GM12878 (cell line): Measurements from ENCODE around the gene XCR1. TPM values are rescaled to one million over a fixed set of nuclear protein-coding genes. Genes with fewer than 3 reads are reported as not detected.

Experiments
- CHD4 ChIP-seq: fragments of 200-600 bp; sonication (generic); IDR thresholded peaks from 2 replicates; pipeline ENCODE4 v1.6.1; 2016; ENCODE audit warnings: mild to moderate bottlenecking
- CREM ChIP-seq: IDR thresholded peaks from 2 replicates; pipeline ENCODE4 v1.6.1; 2014; ENCODE audit warnings: antibody characterized with exemption, low read depth
- DPF2 ChIP-seq: fragments of 450-650 bp; IDR thresholded peaks from 2 replicates; pipeline ENCODE4 v1.6.1; 2017; ENCODE audit warnings: mild to moderate bottlenecking
- EGR1 ChIP-seq, 2 experiments: IDR thresholded peaks; 1 replicate in 1 of 2; 2 replicates in 1 of 2; pipeline ENCODE4 v1.6.1; 2011 to 2012; ENCODE audit warnings: low read depth in 2 of 2, low read length in 2 of 2, borderline replicate concordance in 1 of 2, mild to moderate bottlenecking in 1 of 2, moderate library complexity in 1 of 2
- ESRRA ChIP-seq: IDR thresholded peaks from 2 replicates; pipeline ENCODE4 v1.6.1; 2012; ENCODE audit warnings: mild to moderate bottlenecking, low read length, improper control_type of control experiment
- FOXM1 ChIP-seq: IDR thresholded peaks from 2 replicates; pipeline ENCODE4 v1.6.1; 2012; ENCODE audit warnings: low read depth, mild to moderate bottlenecking, inconsistent platforms, low read length, moderate library complexity
- HDGF ChIP-seq: fragments of 450-650 bp; IDR thresholded peaks from 2 replicates; pipeline ENCODE4 v1.6.1; 2016; ENCODE audit warnings: antibody characterized with exemption
- IKZF1 ChIP-seq: fragments of 450-650 bp; conservative IDR thresholded peaks from 2 replicates; pipeline ENCODE4 v1.6.1; 2017; ENCODE audit warnings: antibody characterized with exemption, mild to moderate bottlenecking
- IKZF2 ChIP-seq, 2 experiments: fragments of 450-650 bp; IDR thresholded peaks; 2 replicates each; pipeline ENCODE4 v1.6.1; 2017; ENCODE audit warnings: mild to moderate bottlenecking in 2 of 2, moderate library complexity in 2 of 2
- KLF5 ChIP-seq: fragments of 450-650 bp; IDR thresholded peaks from 2 replicates; pipeline ENCODE4 v1.6.1; 2014; ENCODE audit warnings: mild to moderate bottlenecking; ENCODE audit not compliant: partially characterized antibody
- MTA3 ChIP-seq: IDR thresholded peaks from 2 replicates; pipeline ENCODE4 v1.6.1; 2012; ENCODE audit warnings: low read length, inconsistent platforms, borderline replicate concordance
- NFIC ChIP-seq: IDR thresholded peaks from 2 replicates; pipeline ENCODE4 v1.6.1; 2012; ENCODE audit warnings: low read depth, mild to moderate bottlenecking, inconsistent platforms, low read length, moderate library complexity
- NFYA ChIP-seq: IDR thresholded peaks from 2 replicates; pipeline ENCODE4 v1.6.1; 2011; ENCODE audit warnings: low read depth, mild to moderate bottlenecking, low read length, improper control_type of control experiment, borderline replicate concordance
- NR2C2 ChIP-seq: IDR thresholded peaks from 2 replicates; pipeline ENCODE4 v1.6.1; 2011; ENCODE audit warnings: borderline replicate concordance, low read depth; ENCODE audit not compliant: control insufficient read depth, insufficient read length
- PAX5 ChIP-seq: IDR thresholded peaks from 2 replicates; pipeline ENCODE4 v1.6.1; 2011; ENCODE audit warnings: low read depth, low read length, borderline replicate concordance
- RUNX3 ChIP-seq: IDR thresholded peaks from 2 replicates; pipeline ENCODE4 v1.6.1; 2012; ENCODE audit warnings: low read length, inconsistent platforms
- SPI1 ChIP-seq: IDR thresholded peaks from 2 replicates; pipeline ENCODE4 v1.6.1; 2011; ENCODE audit warnings: low read depth, mild to moderate bottlenecking, low read length, moderate library complexity, borderline replicate concordance; ENCODE audit not compliant: insufficient read depth
- SRF ChIP-seq, 2 experiments: IDR thresholded peaks; 2 replicates each; pipeline ENCODE4 v1.6.1; 2011; ENCODE audit warnings: low read depth in 2 of 2, low read length in 2 of 2, mild to moderate bottlenecking in 1 of 2, moderate library complexity in 1 of 2
- SUPT20H ChIP-seq: IDR thresholded peaks from 2 replicates; pipeline ENCODE4 v1.6.1; 2011; ENCODE audit warnings: low read depth, mild to moderate bottlenecking, low read length, moderate library complexity, borderline replicate concordance; ENCODE audit not compliant: control insufficient read depth
- TCF12 ChIP-seq: IDR thresholded peaks from 2 replicates; pipeline ENCODE4 v1.6.1; 2011; ENCODE audit warnings: low read depth, mild to moderate bottlenecking, low read length
- WRNIP1 ChIP-seq: IDR thresholded peaks from 2 replicates; pipeline ENCODE4 v1.6.1; 2011; ENCODE audit warnings: low read depth, low read length, improper control_type of control experiment, borderline replicate concordance
- YY1 ChIP-seq: IDR thresholded peaks from 2 replicates; pipeline ENCODE4 v1.6.1; 2011; ENCODE audit warnings: low read depth, mild to moderate bottlenecking, low read length
- polyA plus RNA-seq, 11 experiments: library from polyadenylated mRNA; depleted of rRNA in 4 of 11; unstranded in 6 of 11; stranded (reverse) in 5 of 11; fragments of >200 nt; fragmentation: Nextera tagmentation in 4 of 11; fragmentation: Illumina TruSeq in 1 of 11; extraction: Ambion mirVana in 4 of 11; extraction: Trizol in 1 of 11; gene quantifications; 1 replicate in 1 of 11; 2 replicates in 10 of 11; pipeline versions ENCODE4 v1.2.1 to v1.2.3, GENCODE V29; 2011 to 2016; ENCODE audit warnings: inconsistent platforms in 2 of 11, missing spikeins in 2 of 11, low read depth in 1 of 11
- total RNA-seq, 4 experiments: library from RNA; depleted of rRNA in 3 of 4; stranded (reverse); fragments of >200 nt in 3 of 4; fragmentation: Illumina TruSeq in 1 of 4; extraction: Trizol in 1 of 4; gene quantifications; 2 replicates each; pipeline versions ENCODE4 v1.2.1 to v1.2.3, GENCODE V29; 2013 to 2021
- TF ChIP-seq, protein P1 (sequence below): fragments of 450-650 bp; IDR thresholded peaks from 2 replicates; pipeline ENCODE4 v1.6.1; 2014; ENCODE audit warnings: mild to moderate bottlenecking
- TF ChIP-seq, protein P2 (sequence below): IDR thresholded peaks from 2 replicates; pipeline ENCODE4 v1.6.1; 2011; ENCODE audit warnings: borderline replicate concordance, low read depth, mild to moderate bottlenecking, moderate library complexity, low read length; ENCODE audit not compliant: insufficient read depth, poor library complexity, severe bottlenecking
- TF ChIP-seq, protein P3 (sequence below): fragments of 450-650 bp; IDR thresholded peaks from 2 replicates; pipeline ENCODE4 v1.6.1; 2016; ENCODE audit warnings: mild to moderate bottlenecking, moderate library complexity, borderline replicate concordance

The XCR1 gene
- total and polyA plus RNA-seq, 10 of the 15 experiments (the other 5 are each of a cell fraction or from before 2014, with no cell fraction given), result 0.02 to 0.29 (median 0.13) TPM; not detected in 2

DNA sequence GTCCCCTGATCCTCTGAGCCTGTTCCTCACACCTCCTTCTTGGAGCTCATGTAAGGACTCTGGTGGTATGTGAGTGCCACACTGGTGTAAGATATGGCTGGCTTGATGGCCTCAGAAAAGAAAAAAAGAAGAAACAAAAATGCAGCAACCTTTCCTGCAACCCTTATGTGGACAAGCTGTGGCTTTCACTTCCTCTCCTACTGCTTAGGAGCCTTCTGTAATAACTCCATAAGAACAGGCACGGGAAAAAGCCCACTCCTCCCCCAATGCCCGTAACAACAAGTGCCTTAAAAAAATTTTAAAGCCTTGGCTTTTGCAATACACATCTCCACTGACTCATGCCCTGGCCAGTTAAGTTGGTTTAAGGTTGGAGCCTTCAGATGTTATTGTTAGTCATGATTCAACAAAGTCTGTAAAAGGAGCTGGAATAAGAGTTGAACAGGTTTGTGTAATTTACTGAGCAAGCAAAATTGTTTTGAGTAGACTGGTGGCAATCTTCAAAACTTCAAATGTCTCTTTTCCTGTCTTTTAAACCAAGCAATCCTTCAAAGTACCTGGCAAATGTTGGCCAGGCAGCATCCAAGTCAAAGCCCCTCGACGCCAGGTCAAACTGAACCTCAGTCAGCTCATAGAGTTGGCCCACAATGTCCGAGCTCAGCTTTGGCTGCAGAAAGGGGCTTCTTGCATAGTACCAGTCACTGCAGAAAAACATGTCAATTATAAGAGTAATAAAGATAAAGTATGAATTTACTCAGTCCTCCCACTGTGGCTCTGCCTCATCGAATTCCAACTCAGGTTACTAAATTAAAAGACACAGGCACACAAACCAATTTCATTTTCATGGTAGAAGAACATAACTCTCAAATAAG is 54.5 kb downstream of the XCR1 start (continued):
- TF ChIP-seq IKZF1 (peak; percentile 78), PAX5 (peak; percentile 53; the same call in 1 of the 2 replicates), ESRRA (no peak), SRF (IDR thresholded peaks at IDR 0.05; ENCODE audit: low read depth in 2 of 2, low read length in 2 of 2) (peak; percentile 62 to 83), MTA3 (no peak), EGR1 (IDR thresholded peaks at IDR 0.05; ENCODE audit: borderline replicate concordance in 1 of 2, low read depth in 2 of 2, low read length in 2 of 2) (no peak), RUNX3 (peak; percentile 91), IKZF2 (IDR thresholded peaks at IDR 0.05) (peak; percentile 77 to 83), TCF12 (no peak), YY1 (peak; percentile 13; the same call in 1 of the 2 replicates), HDGF (peak; percentile 24; the same call in 1 of the 2 replicates), CHD4 (no peak), NFIC (peak; percentile 46), WRNIP1 (no peak), SUPT20H (no peak), NFYA (no peak), SPI1 (peak; percentile 95), NR2C2 (no peak), CREM (0 out of 2 replicates have a peak, but pooled peaks have one; percentile 30), KLF5 (no peak), DPF2 (peak; percentile 38; the same call in 1 of the 2 replicates), FOXM1 (peak; percentile 50)
- TF ChIP-seq, protein P1, sequence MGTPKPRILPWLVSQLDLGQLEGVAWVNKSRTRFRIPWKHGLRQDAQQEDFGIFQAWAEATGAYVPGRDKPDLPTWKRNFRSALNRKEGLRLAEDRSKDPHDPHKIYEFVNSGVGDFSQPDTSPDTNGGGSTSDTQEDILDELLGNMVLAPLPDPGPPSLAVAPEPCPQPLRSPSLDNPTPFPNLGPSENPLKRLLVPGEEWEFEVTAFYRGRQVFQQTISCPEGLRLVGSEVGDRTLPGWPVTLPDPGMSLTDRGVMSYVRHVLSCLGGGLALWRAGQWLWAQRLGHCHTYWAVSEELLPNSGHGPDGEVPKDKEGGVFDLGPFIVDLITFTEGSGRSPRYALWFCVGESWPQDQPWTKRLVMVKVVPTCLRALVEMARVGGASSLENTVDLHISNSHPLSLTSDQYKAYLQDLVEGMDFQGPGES, result no peak
- TF ChIP-seq, protein P2, sequence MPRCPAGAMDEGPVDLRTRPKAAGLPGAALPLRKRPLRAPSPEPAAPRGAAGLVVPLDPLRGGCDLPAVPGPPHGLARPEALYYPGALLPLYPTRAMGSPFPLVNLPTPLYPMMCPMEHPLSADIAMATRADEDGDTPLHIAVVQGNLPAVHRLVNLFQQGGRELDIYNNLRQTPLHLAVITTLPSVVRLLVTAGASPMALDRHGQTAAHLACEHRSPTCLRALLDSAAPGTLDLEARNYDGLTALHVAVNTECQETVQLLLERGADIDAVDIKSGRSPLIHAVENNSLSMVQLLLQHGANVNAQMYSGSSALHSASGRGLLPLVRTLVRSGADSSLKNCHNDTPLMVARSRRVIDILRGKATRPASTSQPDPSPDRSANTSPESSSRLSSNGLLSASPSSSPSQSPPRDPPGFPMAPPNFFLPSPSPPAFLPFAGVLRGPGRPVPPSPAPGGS, result no peak
- TF ChIP-seq, protein P3, sequence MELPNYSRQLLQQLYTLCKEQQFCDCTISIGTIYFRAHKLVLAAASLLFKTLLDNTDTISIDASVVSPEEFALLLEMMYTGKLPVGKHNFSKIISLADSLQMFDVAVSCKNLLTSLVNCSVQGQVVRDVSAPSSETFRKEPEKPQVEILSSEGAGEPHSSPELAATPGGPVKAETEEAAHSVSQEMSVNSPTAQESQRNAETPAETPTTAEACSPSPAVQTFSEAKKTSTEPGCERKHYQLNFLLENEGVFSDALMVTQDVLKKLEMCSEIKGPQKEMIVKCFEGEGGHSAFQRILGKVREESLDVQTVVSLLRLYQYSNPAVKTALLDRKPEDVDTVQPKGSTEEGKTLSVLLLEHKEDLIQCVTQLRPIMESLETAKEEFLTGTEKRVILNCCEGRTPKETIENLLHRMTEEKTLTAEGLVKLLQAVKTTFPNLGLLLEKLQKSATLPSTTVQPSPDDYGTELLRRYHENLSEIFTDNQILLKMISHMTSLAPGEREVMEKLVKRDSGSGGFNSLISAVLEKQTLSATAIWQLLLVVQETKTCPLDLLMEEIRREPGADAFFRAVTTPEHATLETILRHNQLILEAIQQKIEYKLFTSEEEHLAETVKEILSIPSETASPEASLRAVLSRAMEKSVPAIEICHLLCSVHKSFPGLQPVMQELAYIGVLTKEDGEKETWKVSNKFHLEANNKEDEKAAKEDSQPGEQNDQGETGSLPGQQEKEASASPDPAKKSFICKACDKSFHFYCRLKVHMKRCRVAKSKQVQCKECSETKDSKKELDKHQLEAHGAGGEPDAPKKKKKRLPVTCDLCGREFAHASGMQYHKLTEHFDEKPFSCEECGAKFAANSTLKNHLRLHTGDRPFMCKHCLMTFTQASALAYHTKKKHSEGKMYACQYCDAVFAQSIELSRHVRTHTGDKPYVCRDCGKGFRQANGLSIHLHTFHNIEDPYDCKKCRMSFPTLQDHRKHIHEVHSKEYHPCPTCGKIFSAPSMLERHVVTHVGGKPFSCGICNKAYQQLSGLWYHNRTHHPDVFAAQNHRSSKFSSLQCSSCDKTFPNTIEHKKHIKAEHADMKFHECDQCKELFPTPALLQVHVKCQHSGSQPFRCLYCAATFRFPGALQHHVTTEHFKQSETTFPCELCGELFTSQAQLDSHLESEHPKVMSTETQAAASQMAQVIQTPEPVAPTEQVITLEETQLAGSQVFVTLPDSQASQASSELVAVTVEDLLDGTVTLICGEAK, result no peak
